Small intestine (tissue), 16 donors: ENCODE measurements around the gene MAP3K6. TPM values are rescaled to one million over a fixed set of nuclear protein-coding genes. Genes with fewer than 3 reads are reported as not detected.
"Not testable (repeated sequence)": the region's sequence is repeated elsewhere in the genome, so short reads cannot be mapped to it uniquely, and the experiment has no call there.

ENCODE experiments used
- DNase-seq, 2 donors: peaks; one replicate each; pipeline versions ENCODE4 v3.0.0 to v3.0.0-alpha.2; 2013
- FAIRE-seq: peaks from 2 replicates; lab custom pipeline; 2012; peaks lifted over from hg19 to GRCh38; lab: Jason Lieb, UNC
- H3K27ac ChIP-seq, 3 donors: one replicate each; pipeline ENCODE4 v1.5.1; 2013; ENCODE audit warnings: low read length in 2 of 3, mild to moderate bottlenecking in 2 of 3, control low read depth in 1 of 3, inconsistent platforms in 1 of 3, low read depth in 1 of 3, moderate library complexity in 1 of 3
- H3K27me3 ChIP-seq, 3 donors: one replicate each; pipeline ENCODE4 v1.6.1; 2013; ENCODE audit warnings: low read length in 3 of 3, inconsistent platforms in 1 of 3; ENCODE audit not compliant: control insufficient read depth in 3 of 3, insufficient read depth in 3 of 3
- H3K36me3 ChIP-seq, 3 donors: one replicate each; pipeline ENCODE4 v1.6.1; 2013; ENCODE audit warnings: low read length in 3 of 3, inconsistent platforms in 1 of 3, low read depth in 1 of 3, mild to moderate bottlenecking in 1 of 3, moderate library complexity in 1 of 3; ENCODE audit not compliant: control insufficient read depth in 3 of 3, insufficient read depth in 2 of 3
- H3K4me1 ChIP-seq, 3 donors: one replicate each; pipeline ENCODE4 v1.6.1; 2013; ENCODE audit warnings: low read length in 2 of 3, inconsistent platforms in 1 of 3, low read depth in 1 of 3, mild to moderate bottlenecking in 1 of 3, moderate library complexity in 1 of 3; ENCODE audit not compliant: control insufficient read depth in 3 of 3, insufficient read depth in 2 of 3
- H3K4me3 ChIP-seq, 3 donors: one replicate each; pipeline ENCODE4 v1.5.1; 2013; ENCODE audit warnings: low read length in 3 of 3, control low read depth in 1 of 3, inconsistent platforms in 1 of 3, low read depth in 1 of 3, mild to moderate bottlenecking in 1 of 3, moderate library complexity in 1 of 3
- H3K9me3 ChIP-seq, 2 donors: one replicate each; pipeline ENCODE4 v1.6.1; 2013; ENCODE audit warnings: low read depth in 1 of 2, low read length in 1 of 2; ENCODE audit not compliant: control insufficient read depth in 2 of 2, insufficient read depth in 1 of 2
- WGBS, 3 donors: extraction: QIAGEN DNeasy Blood & Tissue Kit; methylation state at CpG; one replicate each; pipeline ENCODE4 v1.1.7; 2013; 5-methylcytosine and 5-hydroxymethylcytosine counted together
- long read RNA-seq, 10 donors: transcript quantifications; one replicate each; lab custom pipeline, GENCODE V29; 2026
- polyA plus RNA-seq, 4 donors: library from polyadenylated mRNA; stranded (reverse) in 3 of 4; unstranded in 1 of 4; fragments of 200-250 nt in 3 of 4; fragments of 120-200 nt in 1 of 4; gene quantifications; one replicate each; pipeline versions ENCODE4 v1.2.1 to v1.2.3, GENCODE V29; 2013
- donor health status: healthy with polysubstance abuse.
- donor health status: control.
- donor health status: control.
- donor health status: Bipolar disorder and iron deficiency.
- donor health status: healthy.

MAP3K6 gene
- 10 to 100 TPM in 1 of 4 donors, 1 to 10 TPM in 3; 1.6 to 19.4 (median 5.2) TPM for polyA plus RNA-seq
- long read RNA-seq, donor 1 = 0 reads
- long read RNA-seq, donor 2 = 0 reads
- long read RNA-seq, donor 3 = 0 reads
- long read RNA-seq, donor 4 = 0 reads
- long read RNA-seq, donor 5 = 0 reads
- long read RNA-seq, donor 6 = 0 reads
- long read RNA-seq, donor 7 = 0 reads
- long read RNA-seq, donor 8 = 0 reads
- long read RNA-seq, donor 9 = 0 reads
- long read RNA-seq, donor 10 = 0 reads

GRCh38 chr1:27366411-27367159 is at the start of gene MAP3K6:
MAP3K6 (minus strand) TSS chr1:27366961; CDS start chr1:27366597, 364 bp downstream.
- FAIRE-seq (no peak), DNase-seq (peak; percentile 84 to 85)
- Histone ChIP-seq H3K4me3 (peak within 1 kb of the TSS; percentile 53 to 67 (median 55)), H3K36me3 (peaks cover 0 to 16% (median 0%) of the 10 kb centered on the region in 3 donors), H3K9me3 (no peaks in the 10 kb centered on the region), H3K27me3 (no peaks in the 10 kb centered on the region), H3K27ac (peak within 1 kb of the TSS; percentile 53 to 90 (median 89)), H3K4me1 (peaks cover 0 to 18% (median 4%) of the 10 kb centered on the region in 3 donors)
- WGBS, 3 donors = 1 to 2% (median 1%) methylated on average over 59 to 67 of the region's 67 CpGs

DNA sequence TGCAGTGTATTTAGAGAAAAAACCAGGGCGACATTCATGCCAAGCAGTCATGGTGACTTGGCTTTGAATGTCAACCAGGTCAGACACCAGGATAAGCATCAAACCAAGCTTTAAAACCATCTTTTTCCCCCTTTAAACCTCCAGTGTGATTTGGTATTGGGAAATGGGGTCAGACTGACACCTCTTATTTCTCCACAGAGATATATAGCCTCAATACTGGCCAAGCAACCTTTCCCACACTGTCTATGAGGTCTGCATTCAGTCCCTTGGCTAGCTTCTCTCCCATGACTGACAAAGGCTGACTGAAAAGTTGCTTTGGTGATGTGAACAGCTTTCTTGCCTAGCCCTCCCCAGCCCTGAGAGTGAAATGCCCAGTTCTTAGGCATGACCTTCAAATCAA is 47.3 kb upstream of the MAP3K6 start:
- 86 to 96% (median 93%) methylated on average over 1 of the region's 1 CpG for WGBS, 3 donors
- DNase-seq (no peak), FAIRE-seq (no peak)
- Histone ChIP-seq H3K27ac (no peak overlapping the region), H3K36me3 (peaks cover 24 to 65% (median 43%) of the 10 kb centered on the region in 3 donors), H3K9me3 (no peaks in the 10 kb centered on the region), H3K27me3 (no peaks in the 10 kb centered on the region), H3K4me1 (peaks cover 0 to 17% (median 0%) of the 10 kb centered on the region in 3 donors), H3K4me3 (no peak overlapping the region)

GRCh38 chr1:27413004-27413403 is 46.2 kb upstream of the MAP3K6 start:
- DNase-seq (no peak), FAIRE-seq (no peak)
- Histone ChIP-seq H3K27ac (no peak overlapping the region), H3K36me3 (peaks cover 25 to 72% (median 49%) of the 10 kb centered on the region in 3 donors), H3K9me3 (no peaks in the 10 kb centered on the region), H3K4me1 (peaks cover 0 to 6% (median 0%) of the 10 kb centered on the region in 3 donors), H3K4me3 (no peak overlapping the region), H3K27me3 (no peaks in the 10 kb centered on the region)
- 84 to 90% (median 85%) methylated on average over 4 of the region's 4 CpGs for WGBS, 3 donors

GRCh38 chr1:27412502-27412901 is 45.7 kb upstream of the MAP3K6 start:
- WGBS, 3 donors = 92 to 93% (median 93%) methylated on average over 4 of the region's 4 CpGs
- DNase-seq (no peak), FAIRE-seq (no peak)
- Histone ChIP-seq H3K4me1 (peaks cover 0 to 2% (median 0%) of the 10 kb centered on the region in 3 donors), H3K9me3 (no peaks in the 10 kb centered on the region), H3K4me3 (no peak overlapping the region), H3K27me3 (no peaks in the 10 kb centered on the region), H3K36me3 (peaks cover 30 to 74% (median 49%) of the 10 kb centered on the region in 3 donors), H3K27ac (no peak overlapping the region)

GRCh38 chr1:27410709-27411108 is 43.9 kb upstream of the MAP3K6 start:
- FAIRE-seq = no peak
- Histone ChIP-seq H3K4me3 (no peak overlapping the region), H3K27me3 (no peaks in the 10 kb centered on the region), H3K36me3 (peaks cover 34 to 87% (median 48%) of the 10 kb centered on the region in 3 donors), H3K4me1 (no peaks in the 10 kb centered on the region), H3K9me3 (no peaks in the 10 kb centered on the region), H3K27ac (no peak overlapping the region)
- no peak for DNase-seq
- WGBS, 3 donors = 80 to 88% (median 84%) methylated on average over 2 of the region's 2 CpGs

- no peaks in the 10 kb centered on the region for H3K9me3 ChIP-seq
- peaks cover 34 to 90% (median 45%) of the 10 kb centered on the region in 3 donors for H3K36me3 ChIP-seq
- H3K4me1 ChIP-seq = no peaks in the 10 kb centered on the region
- no peaks in the 10 kb centered on the region for H3K27me3 ChIP-seq
- WGBS, 3 donors = 93 to 95% (median 93%) methylated on average over 11 of the region's 11 CpGs
- no peak overlapping the region for H3K4me3 ChIP-seq
- FAIRE-seq (no peak), DNase-seq (no peak)
- H3K27ac ChIP-seq = no peak overlapping the region
These were observed 42.9 kb upstream of the MAP3K6 start for GRCh38 chr1:27409669-27410068.

DNA sequence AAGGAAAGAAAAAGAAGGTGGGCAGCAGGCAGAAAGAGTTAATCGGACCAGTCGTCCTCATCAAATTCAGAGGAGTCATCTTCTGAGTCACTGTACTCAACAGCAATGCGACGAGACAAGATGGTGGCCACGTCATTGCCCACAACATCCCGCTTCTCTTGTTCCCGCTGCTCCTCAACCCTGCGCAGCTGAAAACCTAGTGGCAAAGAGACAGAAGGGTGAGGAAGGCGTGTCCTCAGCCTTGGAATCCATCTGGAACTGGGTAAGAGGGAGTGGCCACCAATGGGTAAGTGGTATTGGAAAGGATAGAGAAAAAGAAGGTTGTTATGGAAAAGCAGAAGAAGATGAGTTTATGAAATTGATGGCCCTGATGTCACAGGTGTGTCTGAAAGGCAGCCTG is 41.4 kb upstream of the MAP3K6 start:
- DNase-seq = no peak
- peaks cover 29 to 87% (median 33%) of the 10 kb centered on the region in 3 donors for H3K36me3 ChIP-seq
- 95 to 96% (median 96%) methylated on average over 9 of the region's 9 CpGs for WGBS, 3 donors
- no peak overlapping the region for H3K27ac ChIP-seq
- no peaks in the 10 kb centered on the region for H3K9me3 ChIP-seq
- H3K4me1 ChIP-seq = peaks cover 0 to 6% (median 0%) of the 10 kb centered on the region in 3 donors
- FAIRE-seq = no peak
- H3K27me3 ChIP-seq = no peaks in the 10 kb centered on the region
- H3K4me3 ChIP-seq = no peak overlapping the region

DNA sequence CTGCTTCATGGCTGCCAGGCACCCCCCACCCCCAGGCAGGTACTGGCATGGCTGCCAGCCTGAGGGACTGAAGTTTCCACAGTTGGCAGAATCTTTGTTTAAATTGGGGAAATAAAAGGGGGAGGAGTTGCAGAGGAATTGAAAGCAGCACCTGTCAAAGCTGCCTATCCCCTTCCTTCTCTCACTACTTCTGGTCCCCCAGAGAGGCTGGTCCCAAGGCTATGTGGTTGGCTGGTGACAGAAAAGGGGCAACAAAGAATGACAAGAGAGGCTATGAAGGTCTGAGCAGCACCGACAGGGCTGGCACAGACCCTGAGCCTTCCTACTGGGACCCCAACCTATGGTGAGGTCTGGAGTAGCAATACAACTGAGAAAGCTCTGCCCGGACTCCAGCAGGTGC is 40.0 kb upstream of the MAP3K6 start:
- H3K36me3 ChIP-seq = peaks cover 23 to 87% (median 27%) of the 10 kb centered on the region in 3 donors

More for the DNA sequence above, 40.0 kb upstream of the MAP3K6 start:
- not testable (repeated sequence) for FAIRE-seq, H3K4me3 ChIP-seq, H3K27me3 ChIP-seq, H3K27ac ChIP-seq, DNase-seq, H3K9me3 ChIP-seq
- 88 to 97% (median 95%) methylated on average over 2 of the region's 2 CpGs for WGBS, 3 donors
- peaks cover 0 to 12% (median 0%) of the 10 kb centered on the region in 3 donors for H3K4me1 ChIP-seq
